H1 (cell line): Measurements from ENCODE around the gene LEKR1. TPM values are rescaled to one million over a fixed set of nuclear protein-coding genes. Genes with fewer than 3 reads are reported as not detected.

Experiments
- CTCF ChIA-PET: fragments of 300-600 bp; sonication (Branson Sonifier 250); formaldehyde crosslinking; loops from one replicate; lab custom pipeline; 2021; ENCODE audit not compliant: partially characterized antibody; lab: Charles Lee
- POLR2A ChIA-PET: fragments of 300-600 bp; sonication (Branson Sonifier 250); formaldehyde crosslinking; loops from one replicate; lab custom pipeline; 2021; ENCODE audit warnings: inconsistent platforms; ENCODE audit not compliant: partially characterized antibody; lab: Charles Lee
- DNase-seq, 2 experiments: peaks; one replicate each; pipeline versions ENCODE4 v3.0.0 to v3.0.0-alpha.2; 2010 to 2022; ENCODE audit warnings: low spot score in 2 of 2, low read depth in 1 of 2, mixed read lengths in 1 of 2
- FAIRE-seq: peaks from 2 replicates; lab custom pipeline; 2011; peaks lifted over from hg19 to GRCh38; lab: Jason Lieb, UNC
- H2AFZ ChIP-seq: 2 replicates; pipeline ENCODE4 v1.8.1; 2012; ENCODE audit warnings: low read length, inconsistent platforms
- H2AK5ac ChIP-seq: 2 replicates; pipeline ENCODE4 v1.6.1; 2013; ENCODE audit warnings: low read depth, low read length
- H2BK120ac ChIP-seq: replicated peaks from 2 replicates; pipeline ENCODE3; 2013; ENCODE audit warnings: low read depth, low read length, inconsistent platforms
- H2BK12ac ChIP-seq: 2 replicates; pipeline ENCODE4 v1.6.1; 2013; ENCODE audit warnings: low read depth, low read length
- H2BK15ac ChIP-seq: 2 replicates; pipeline ENCODE4 v1.6.1; 2013; ENCODE audit warnings: low read length
- H2BK20ac ChIP-seq: 2 replicates; pipeline ENCODE4 v1.6.1; 2013; ENCODE audit warnings: low read length
- H2BK5ac ChIP-seq: 2 replicates; pipeline ENCODE4 v1.6.1; 2013; ENCODE audit warnings: low read depth, low read length
- H3K14ac ChIP-seq: 2 replicates; pipeline ENCODE4 v1.6.1; 2013; ENCODE audit warnings: inconsistent platforms; ENCODE audit not compliant: insufficient read length
- H3K18ac ChIP-seq: 2 replicates; pipeline ENCODE4 v1.6.1; 2013; ENCODE audit warnings: low read length; ENCODE audit errors: extremely low read depth
- H3K23ac ChIP-seq: 2 replicates; pipeline ENCODE4 v1.6.1; 2013; ENCODE audit warnings: inconsistent platforms; ENCODE audit not compliant: insufficient read length
- H3K23me2 ChIP-seq: 2 replicates; pipeline ENCODE4 v1.6.1; 2013; ENCODE audit warnings: low read depth, low read length
- H3K27ac ChIP-seq: 2 replicates; pipeline ENCODE4 v1.6.1; 2011; ENCODE audit warnings: low read depth, low read length, inconsistent platforms
- H3K27me3 ChIP-seq, 4 experiments: replicated peaks in 1 of 4; 1 replicate in 1 of 4; 2 replicates in 3 of 4; pipeline versions ENCODE4 v1.6.1 to v1.8.1; 2011 to 2013; ENCODE audit warnings: low read length in 3 of 4, mild to moderate bottlenecking in 3 of 4, inconsistent platforms in 2 of 4, mixed read lengths in 2 of 4, moderate library complexity in 1 of 4; ENCODE audit not compliant: control insufficient read depth in 3 of 4, insufficient read depth in 3 of 4; ENCODE audit errors: extremely low read depth in 1 of 4
- H3K36me3 ChIP-seq, 4 experiments: 2 replicates each; pipeline versions ENCODE4 v1.6.1 to v1.8.1; 2011 to 2013; ENCODE audit warnings: mild to moderate bottlenecking in 4 of 4, low read length in 3 of 4, moderate library complexity in 2 of 4, control low read depth in 1 of 4, inconsistent platforms in 1 of 4; ENCODE audit not compliant: insufficient read depth in 4 of 4, control insufficient read depth in 2 of 4
- H3K4ac ChIP-seq: replicated peaks from 2 replicates; pipeline ENCODE3; 2013; ENCODE audit warnings: low read length, low read depth, mixed read lengths, inconsistent platforms; ENCODE audit not compliant: insufficient read length
- H3K4me1 ChIP-seq, 4 experiments: replicated peaks in 1 of 4; 1 replicate in 1 of 4; 2 replicates in 3 of 4; pipeline versions ENCODE4 v1.6.1 to v1.8.1; 2011 to 2013; ENCODE audit warnings: low read length in 3 of 4, inconsistent platforms in 2 of 4, mixed read lengths in 1 of 4; ENCODE audit not compliant: insufficient read depth in 4 of 4, control insufficient read depth in 3 of 4
- H3K4me2 ChIP-seq, 2 experiments: 2 replicates each; pipeline versions ENCODE4 v1.6.1 to v1.8.1; 2011 to 2013; ENCODE audit warnings: low read depth in 2 of 2, low read length in 2 of 2, control low read depth in 1 of 2, inconsistent platforms in 1 of 2, mild to moderate bottlenecking in 1 of 2; ENCODE audit not compliant: insufficient read depth in 1 of 2
- H3K4me3 ChIP-seq, 4 experiments: fragments of 200-600, 300-600 bp in 1 of 4; sonication (generic), shearing (Covaris generic), sonication (Bioruptor Twin) in 1 of 4; 2 replicates each; pipeline versions ENCODE4 v1.5.1 to v1.8.1; 2011 to 2016; ENCODE audit warnings: low read length in 4 of 4, low read depth in 3 of 4, control low read depth in 2 of 4, inconsistent platforms in 2 of 4, mild to moderate bottlenecking in 2 of 4, mixed read lengths in 1 of 4, moderate library complexity in 1 of 4; ENCODE audit not compliant: insufficient read depth in 2 of 4; ENCODE audit errors: extremely low read depth in 1 of 4
- H3K56ac ChIP-seq: replicated peaks from 2 replicates; pipeline ENCODE3; 2013; ENCODE audit warnings: low read depth, mild to moderate bottlenecking, mixed read lengths, low read length, inconsistent platforms; ENCODE audit not compliant: insufficient read length
- H3K79me1 ChIP-seq: 2 replicates; pipeline ENCODE4 v1.6.1; 2013; ENCODE audit warnings: low read depth, low read length, control low read depth
- H3K79me2 ChIP-seq, 2 experiments: 2 replicates each; pipeline versions ENCODE4 v1.6.1 to v1.8.1; 2012 to 2013; ENCODE audit warnings: low read length in 2 of 2, mild to moderate bottlenecking in 2 of 2, inconsistent platforms in 1 of 2; ENCODE audit not compliant: insufficient read depth in 2 of 2, control insufficient read depth in 1 of 2
- H3K9ac ChIP-seq, 4 experiments: replicated peaks in 1 of 4; 1 replicate in 1 of 4; 2 replicates in 3 of 4; pipeline versions ENCODE4 v1.6.1 to v1.8.1; 2011 to 2013; ENCODE audit warnings: low read depth in 3 of 4, low read length in 3 of 4, control low read depth in 2 of 4, mild to moderate bottlenecking in 2 of 4, moderate library complexity in 2 of 4, inconsistent platforms in 1 of 4; ENCODE audit errors: extremely low read depth in 1 of 4
- H3K9me3 ChIP-seq, 2 experiments: 2 replicates each; pipeline versions ENCODE4 v1.6.1 to v1.8.1; 2012 to 2013; ENCODE audit warnings: mild to moderate bottlenecking in 2 of 2, moderate library complexity in 2 of 2, control low read depth in 1 of 2, inconsistent platforms in 1 of 2, low read depth in 1 of 2, low read length in 1 of 2, mixed read lengths in 1 of 2; ENCODE audit not compliant: insufficient read depth in 2 of 2
- H4K20me1 ChIP-seq, 2 experiments: replicated peaks in 1 of 2; 2 replicates each; pipeline versions ENCODE3 to v1.8.1; 2011 to 2013; ENCODE audit warnings: inconsistent platforms in 2 of 2, low read length in 2 of 2, mild to moderate bottlenecking in 1 of 2; ENCODE audit not compliant: insufficient read depth in 2 of 2, control insufficient read depth in 1 of 2
- H4K5ac ChIP-seq: 2 replicates; pipeline ENCODE4 v1.6.1; 2013; ENCODE audit warnings: low read length, low read depth, mixed read lengths, inconsistent platforms; ENCODE audit not compliant: insufficient read length
- H4K8ac ChIP-seq: 2 replicates; pipeline ENCODE4 v1.8.0; 2013; ENCODE audit warnings: mild to moderate bottlenecking, moderate library complexity, low read length, inconsistent platforms; ENCODE audit not compliant: insufficient read depth; ENCODE audit errors: extremely low read depth
- H4K91ac ChIP-seq: replicated peaks from 2 replicates; pipeline ENCODE3; 2013; ENCODE audit warnings: low read length, mixed read lengths, inconsistent platforms; ENCODE audit not compliant: insufficient read length
- ATF2 ChIP-seq: IDR thresholded peaks from 2 replicates; pipeline ENCODE4 v1.6.1; 2012; ENCODE audit warnings: low read length, inconsistent platforms
- BACH1 ChIP-seq: IDR thresholded peaks from 2 replicates; pipeline ENCODE4 v1.6.1; 2012; ENCODE audit warnings: low read length, improper control_type of control experiment
- EZH2 ChIP-seq: fragments of 200-600 bp; sonication (generic); IDR thresholded peaks from 2 replicates; pipeline ENCODE4 v1.7.1; 2012; ENCODE audit warnings: low read depth, mild to moderate bottlenecking, moderate library complexity, low read length, inconsistent platforms; ENCODE audit not compliant: severe bottlenecking
- MAFK ChIP-seq: IDR thresholded peaks from 2 replicates; pipeline ENCODE4 v1.6.1; 2012; ENCODE audit warnings: low read depth, mild to moderate bottlenecking, improper control_type of control experiment, low read length
- PHF8 ChIP-seq: fragments of 200-600 bp; sonication (generic); conservative IDR thresholded peaks from 2 replicates; pipeline ENCODE4 v1.7.1; 2012; ENCODE audit warnings: low read depth, mild to moderate bottlenecking, inconsistent platforms, low read length, moderate library complexity
- SP1 ChIP-seq: IDR thresholded peaks from 2 replicates; pipeline ENCODE4 v1.6.1; 2011; ENCODE audit warnings: low read depth, low read length
- TAF1 ChIP-seq: IDR thresholded peaks from 2 replicates; pipeline ENCODE4 v1.6.1; 2011; ENCODE audit warnings: mild to moderate bottlenecking, low read depth, low read length
- ZNF274 ChIP-seq: IDR thresholded peaks from 2 replicates; pipeline ENCODE4 v1.7.0; 2012; ENCODE audit warnings: low read length, borderline replicate concordance; ENCODE audit errors: extremely low read depth
- whole genome bisulfite sequencing, 2 experiments: shearing (Covaris generic) in 1 of 2; methylation state at CpG; one replicate each; pipeline versions ENCODE4 v1.1.6 to v1.1.7; 2013 to 2015; ENCODE audit warnings: low lambda C conversion rate in 2 of 2, mixed read lengths in 2 of 2, inconsistent platforms in 1 of 2, low coverage in 1 of 2, missing lambda C conversion rate in 1 of 2; ENCODE audit not compliant: insufficient replicate concordance in 2 of 2, insufficient coverage in 1 of 2, insufficient read length in 1 of 2; ENCODE audit errors: extremely low coverage in 1 of 2, missing lambda C conversion rate in 1 of 2; 5-methylcytosine and 5-hydroxymethylcytosine counted together
- polyA plus RNA-seq, 7 experiments: library from polyadenylated mRNA; depleted of rRNA in 3 of 7; stranded (reverse) in 5 of 7; unstranded in 2 of 7; fragments of >200 nt in 5 of 7; fragments of 200-250 nt in 2 of 7; gene quantifications; 1 replicate in 5 of 7; 2 replicates in 1 of 7; 4 replicates in 1 of 7; pipeline versions ENCODE4 v1.2.1 to v1.2.3, GENCODE V29; 2011 to 2013; ENCODE audit warnings: missing spikeins in 2 of 7, mixed read lengths in 2 of 7
- total RNA-seq: library from RNA; stranded (reverse); fragmentation: NEBNext Ultra II Directional; extraction: Animal tissue kit (Norgen Biotek cat#: 25700); gene quantifications from 2 replicates; pipeline ENCODE4 v1.2.1, GENCODE V29; 2021

LEKR1 gene
- total and polyA plus RNA-seq, 2 of the 8 experiments (the other 6 are each of a cell fraction or from before 2014, with no cell fraction given), result 0.08 TPM; not detected in 1

- Histone ChIP-seq H3K4ac (no peak overlapping the region), H3K4me3 (no peak overlapping the region), H2AFZ (peak overlapping the region; percentile 24; the same call in 1 of the 2 replicates), H3K56ac (no peak overlapping the region), H4K20me1 (no peaks in the 10 kb centered on the region), H2BK12ac (no peak overlapping the region), H4K91ac (no peak overlapping the region), H3K27ac (no peak overlapping the region), H3K79me1 (no peaks in the 10 kb centered on the region), H3K4me2 (no peak overlapping the region), H3K36me3 (no peaks in the 10 kb centered on the region), H3K14ac (no peak overlapping the region), H2BK20ac (no peak overlapping the region), H3K4me1 (no peaks in the 10 kb centered on the region), H2BK120ac (no peak overlapping the region), H3K27me3 (no peaks in the 10 kb centered on the region), H3K79me2 (no peaks in the 10 kb centered on the region), H2BK15ac (no peak overlapping the region), H2BK5ac (no peak overlapping the region), H3K9me3 (peaks cover 0 to 7% of the 10 kb centered on the region in 2 experiments; a peak in 1 of 4 replicates), H3K9ac (no peak overlapping the region), H4K8ac (no peak overlapping the region), H3K23ac (no peak overlapping the region), H3K23me2 (no peaks in the 10 kb centered on the region), H3K18ac (no peak overlapping the region), H2AK5ac (no peak overlapping the region), H4K5ac (no peak overlapping the region)
- DNase-seq, result no peak
- CTCF ChIA-PET, result interaction anchor here (0.6 to 1.4 kb wide), 2 partner anchors 234 to 249 kb away, joined by 3 read pairs; no protein-coding TSS in a partner anchor
- POLR2A ChIA-PET, result interaction anchor here (0.8 kb wide), 1 partner anchor 65 kb away, joined by 3 read pairs; no protein-coding TSS in a partner anchor
- 77% methylated on average over 1 of the region's 1 CpG; no CpG with 5 or more reads in 1 of the 2 experiments for WGBS, 2 experiments
- FAIRE-seq, result no peak
- TF ChIP-seq PHF8 (no peak), SP1 (no peak), ZNF274 (no peak), ATF2 (no peak), MAFK (no peak), TAF1 (no peak), EZH2 (no peak), BACH1 (no peak)
Observed at GRCh38 chr3:156888576-156888975, 62.4 kb downstream of the LEKR1 start.
